B cell (primary cell): Measurements from ENCODE around the gene ANKRD44. TPM values are rescaled to one million over a fixed set of nuclear protein-coding genes. Genes with fewer than 3 reads are reported as not detected.

Source experiments
- ATAC-seq: fragments of 200-7000 bp; cut with Tn5 transposase; one replicate; pipeline ENCODE4 v1.10.0; 2021; ENCODE audit warnings: low read depth, mild to moderate bottlenecking, moderate number of reproducible peaks, moderate library complexity
- CTCF ChIA-PET: fragments of 350-600 bp; sonication (Branson Sonifier 250); formaldehyde crosslinking; loops from one replicate; lab custom pipeline; 2021; ENCODE audit warnings: antibody characterized with exemption, inconsistent platforms; lab: Charles Lee
- POLR2A ChIA-PET: fragments of 350-600 bp; sonication (Branson Sonifier 250); formaldehyde crosslinking; loops from one replicate; lab custom pipeline; 2021; ENCODE audit warnings: antibody characterized with exemption; lab: Charles Lee
- DNase-seq: peaks from one replicate; pipeline ENCODE4 v3.0.0; 2013
- H2AFZ ChIP-seq: 2 replicates; pipeline ENCODE4 v1.6.1; 2012; ENCODE audit warnings: mild to moderate bottlenecking, low read depth, low read length; ENCODE audit not compliant: insufficient read depth, poor library complexity, severe bottlenecking
- H3K27ac ChIP-seq, 2 donors: 1 replicate in 1 of 2; 2 replicates in 1 of 2; pipeline ENCODE4 v1.5.1; 2012 to 2013; ENCODE audit warnings: low read length in 2 of 2, mild to moderate bottlenecking in 2 of 2, moderate library complexity in 1 of 2
- H3K27me3 ChIP-seq, 4 experiments: fragments of 200-600 bp in 1 of 4; sonication (generic) in 1 of 4; replicated peaks in 1 of 4; 1 replicate in 2 of 4; 2 replicates in 2 of 4; pipeline versions ENCODE4 v1.6.1 to v1.7.0; 2013 to 2016; ENCODE audit warnings: low read length in 3 of 4, mild to moderate bottlenecking in 2 of 4, mixed read lengths in 1 of 4, moderate library complexity in 1 of 4; ENCODE audit not compliant: insufficient read depth in 4 of 4, control insufficient read depth in 3 of 4; ENCODE audit errors: control extremely low read depth in 1 of 4
- H3K36me3 ChIP-seq, 2 experiments: replicated peaks in 1 of 2; 1 replicate in 1 of 2; 2 replicates in 1 of 2; pipeline versions ENCODE4 v1.6.1 to v1.7.1; 2013; ENCODE audit warnings: low read length in 1 of 2; ENCODE audit not compliant: insufficient read depth in 2 of 2, control insufficient read depth in 1 of 2; ENCODE audit errors: control extremely low read depth in 1 of 2, extremely low read depth in 1 of 2
- H3K4me1 ChIP-seq, 2 donors: fragments of 200-600 bp in 1 of 2; sonication (generic) in 1 of 2; 1 replicate in 1 of 2; 2 replicates in 1 of 2; pipeline versions ENCODE4 v1.5.1 to v1.6.1; 2013 to 2017; ENCODE audit warnings: low read length in 2 of 2; ENCODE audit not compliant: control insufficient read depth in 2 of 2, insufficient read depth in 2 of 2
- H3K4me2 ChIP-seq: replicated peaks from 2 replicates; pipeline ENCODE3; 2012; ENCODE audit warnings: mild to moderate bottlenecking, low read depth, low read length; ENCODE audit not compliant: poor library complexity, severe bottlenecking
- H3K4me3 ChIP-seq, 5 experiments: fragments of 200-600 bp in 1 of 5; sonication (generic) in 1 of 5; 1 replicate in 3 of 5; 2 replicates in 2 of 5; pipeline versions ENCODE4 v1.5.1 to v1.7.0; 2011 to 2016; ENCODE audit warnings: low read length in 4 of 5, mild to moderate bottlenecking in 4 of 5, low read depth in 2 of 5, control low read depth in 1 of 5, moderate library complexity in 1 of 5; ENCODE audit not compliant: insufficient read depth in 1 of 5; ENCODE audit errors: control extremely low read depth in 1 of 5, extremely low read depth in 1 of 5
- H3K79me2 ChIP-seq: fragments of 200-600 bp; sonication (generic); one replicate; pipeline ENCODE4 v1.6.0; 2016; ENCODE audit warnings: low read length; ENCODE audit not compliant: control insufficient read depth, insufficient read depth
- H3K9ac ChIP-seq: fragments of 200-600 bp; sonication (generic); 2 replicates; pipeline ENCODE4 v1.6.1; 2017; ENCODE audit warnings: mild to moderate bottlenecking, low read length, moderate library complexity
- H3K9me3 ChIP-seq, 3 donors: one replicate each; pipeline versions ENCODE4 v1.6.1 to v1.7.1; 2013; ENCODE audit warnings: low read length in 2 of 3; ENCODE audit not compliant: control insufficient read depth in 2 of 3, insufficient read depth in 1 of 3; ENCODE audit errors: control extremely low read depth in 1 of 3
- H4K20me1 ChIP-seq: 2 replicates; pipeline ENCODE4 v1.6.0; 2012; ENCODE audit warnings: mild to moderate bottlenecking, low read length; ENCODE audit not compliant: insufficient read depth, control insufficient read depth, poor library complexity, severe bottlenecking
- H3K27ac Mint-ChIP-seq: one replicate; pipeline ENCODE4 v1.8.0; 2021; ENCODE audit warnings: mixed read lengths
- H3K27me3 Mint-ChIP-seq: one replicate; pipeline ENCODE4 v1.8.0; 2021; ENCODE audit warnings: mixed read lengths
- H3K4me1 Mint-ChIP-seq: one replicate; pipeline ENCODE4 v1.8.0; 2021; ENCODE audit warnings: mixed read lengths
- H3K4me3 Mint-ChIP-seq: one replicate; pipeline ENCODE4 v1.8.0; 2021; ENCODE audit warnings: mixed read lengths
- H3K9me3 Mint-ChIP-seq: one replicate; pipeline ENCODE4 v1.8.0; 2022; ENCODE audit warnings: mixed read lengths; ENCODE audit not compliant: insufficient read depth
- EZH2 ChIP-seq: IDR thresholded peaks from 2 replicates; pipeline ENCODE4 v1.6.1; 2012; ENCODE audit warnings: borderline replicate concordance, low read depth, mild to moderate bottlenecking, moderate library complexity, low read length; ENCODE audit not compliant: insufficient read depth, poor library complexity, severe bottlenecking
- WGBS: methylation state at CpG from one replicate; pipeline ENCODE4 v1.1.5; 2013; ENCODE audit warnings: missing lambda C conversion rate; ENCODE audit not compliant: insufficient coverage; 5-methylcytosine and 5-hydroxymethylcytosine counted together
- intact Hi-C: fragments of 100-400 bp; cut with micrococcal nuclease; formaldehyde crosslinking; loops from one replicate; pipeline ENCODE4 v1.10.0; 2022
- polyA plus RNA-seq: library from polyadenylated mRNA; depleted of rRNA; stranded (reverse); fragments of >200 nt; gene quantifications from 2 replicates; pipeline ENCODE4 v1.2.3, GENCODE V29; 2012
- total RNA-seq, 2 donors: library from RNA; stranded (reverse); fragments of 120-200 nt in 1 of 2; gene quantifications; 1 replicate in 1 of 2; 2 replicates in 1 of 2; pipeline versions ENCODE4 v1.2.3 to v1.2.4, GENCODE V29; 2013 to 2022
- TF ChIP-seq, protein P1 (sequence below): fragments of 200-600 bp; IDR thresholded peaks from one replicate; pipeline ENCODE4 v1.8.0; 2022; ENCODE audit warnings: antibody characterized with exemption, mild to moderate bottlenecking

ANKRD44 gene
- total and polyA plus RNA-seq, 2 donors (not counting 1 experiment from before 2014, with no cell fraction given) = 92.6 to 457 TPM

DNA sequence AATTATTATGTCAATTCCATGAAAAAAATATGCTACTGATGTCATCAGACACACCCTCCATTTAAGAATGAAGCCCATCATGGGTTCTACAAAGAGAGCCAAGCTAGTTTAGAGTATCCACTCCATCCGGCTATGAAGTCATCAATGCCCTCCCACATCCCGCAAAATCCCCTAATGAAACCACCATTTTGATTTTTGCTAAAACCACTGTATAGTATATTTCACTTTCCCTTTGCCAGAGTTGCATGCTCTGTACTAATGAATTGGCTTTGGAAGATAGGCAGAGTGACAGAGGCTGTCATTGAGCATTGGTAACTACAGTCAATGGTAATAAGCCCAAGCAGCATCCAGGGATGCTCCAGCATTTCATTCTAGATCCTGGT lies 118.6 kb downstream of the ANKRD44 start:
- peaks cover 82% of the 10 kb centered on the region for H3K4me1 Mint-ChIP-seq
- 60% methylated on average over 1 of the region's 2 CpGs for whole genome bisulfite sequencing

More for the DNA sequence above, 118.6 kb downstream of the ANKRD44 start:
- Histone ChIP-seq H3K9ac (peak overlapping the region; percentile 5), H3K79me2 (peaks cover 99% of the 10 kb centered on the region), H3K36me3 (peaks cover 2 to 8% of the 10 kb centered on the region in 2 experiments), H3K9me3 (no peaks in the 10 kb centered on the region), H2AFZ (no peak overlapping the region), H4K20me1 (peaks cover 42% of the 10 kb centered on the region), H3K27ac (peak overlapping the region; percentile 27 to 62), H3K4me2 (peak overlapping the region; percentile 49), H3K27me3 (no peaks in the 10 kb centered on the region), H3K4me3 (no peak overlapping the region), H3K4me1 (peaks cover 52 to 57% of the 10 kb centered on the region in 2 donors)
- ChIA-PET CTCF (interaction anchor here (0.8 to 15.8 kb wide), 41 partner anchors 8 to 186 kb away, joined by 3 to 336 read pairs (median 5); partner anchors contain the start of gene ANKRD44), POLR2A (interaction anchor here (0.8 to 3.6 kb wide), 5 partner anchors 18 to 118 kb away, joined by 3 to 18 read pairs (median 4); partner anchors contain the start of gene ANKRD44)
- ATAC-seq = peak; percentile 49
- Mint-ChIP-seq H3K4me3 (peak overlapping the region; percentile 2), H3K9me3 (no peaks in the 10 kb centered on the region), H3K27ac (peak overlapping the region; percentile 80), H3K27me3 (no peaks in the 10 kb centered on the region)
- intact Hi-C loops = loop anchor here (1.0 to 2.0 kb wide), 7 partner anchors 7 to 186 kb away; partner anchors contain the start of gene ANKRD44
- DNase-seq = peak; percentile 73
- TF ChIP-seq, protein P1, sequence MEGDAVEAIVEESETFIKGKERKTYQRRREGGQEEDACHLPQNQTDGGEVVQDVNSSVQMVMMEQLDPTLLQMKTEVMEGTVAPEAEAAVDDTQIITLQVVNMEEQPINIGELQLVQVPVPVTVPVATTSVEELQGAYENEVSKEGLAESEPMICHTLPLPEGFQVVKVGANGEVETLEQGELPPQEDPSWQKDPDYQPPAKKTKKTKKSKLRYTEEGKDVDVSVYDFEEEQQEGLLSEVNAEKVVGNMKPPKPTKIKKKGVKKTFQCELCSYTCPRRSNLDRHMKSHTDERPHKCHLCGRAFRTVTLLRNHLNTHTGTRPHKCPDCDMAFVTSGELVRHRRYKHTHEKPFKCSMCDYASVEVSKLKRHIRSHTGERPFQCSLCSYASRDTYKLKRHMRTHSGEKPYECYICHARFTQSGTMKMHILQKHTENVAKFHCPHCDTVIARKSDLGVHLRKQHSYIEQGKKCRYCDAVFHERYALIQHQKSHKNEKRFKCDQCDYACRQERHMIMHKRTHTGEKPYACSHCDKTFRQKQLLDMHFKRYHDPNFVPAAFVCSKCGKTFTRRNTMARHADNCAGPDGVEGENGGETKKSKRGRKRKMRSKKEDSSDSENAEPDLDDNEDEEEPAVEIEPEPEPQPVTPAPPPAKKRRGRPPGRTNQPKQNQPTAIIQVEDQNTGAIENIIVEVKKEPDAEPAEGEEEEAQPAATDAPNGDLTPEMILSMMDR = no peak
- TF ChIP-seq EZH2 = no peak
